Left lung (tissue), 10 donors: ENCODE measurements around the gene ACKR1. TPM values are rescaled to one million over a fixed set of nuclear protein-coding genes. Genes with fewer than 3 reads are reported as not detected.
A peak's percentile ranks its signal among the peaks of the same experiment; 100 is the strongest.

Source experiments
- ATAC-seq: fragments of 200-7000 bp; cut with Tn5 transposase; one replicate; pipeline ENCODE4 v1.9.1; 2020; ENCODE audit warnings: moderate library complexity
- DNase-seq, 4 donors: peaks; one replicate each; pipeline ENCODE4 v3.0.0-alpha.2; 2013 to 2020
- H3K27ac ChIP-seq, 2 donors: fragments of 200-600 bp; sonication (generic) in 1 of 2; one replicate each; pipeline versions ENCODE4 v1.5.0 to v1.8.0; 2020 to 2021
- H3K27me3 ChIP-seq, 2 donors: fragments of 200-600 bp; sonication (generic) in 1 of 2; one replicate each; pipeline versions ENCODE4 v1.5.0 to v1.8.0; 2020 to 2021
- H3K36me3 ChIP-seq, 2 donors: fragments of 200-600 bp; sonication (generic) in 1 of 2; one replicate each; pipeline versions ENCODE4 v1.5.0 to v1.8.0; 2020 to 2021
- H3K4me1 ChIP-seq, 2 donors: fragments of 200-600 bp; one replicate each; pipeline ENCODE4 v1.8.0; 2021
- H3K4me3 ChIP-seq, 2 donors: fragments of 200-600 bp; sonication (generic) in 1 of 2; one replicate each; pipeline versions ENCODE4 v1.5.0 to v1.8.0; 2020 to 2021; ENCODE audit warnings: mild to moderate bottlenecking in 1 of 2
- H3K9me3 ChIP-seq, 2 donors: fragments of 200-600 bp; sonication (generic) in 1 of 2; one replicate each; pipeline versions ENCODE4 v1.5.0 to v1.8.0; 2020 to 2021
- CTCF ChIP-seq, 2 donors: fragments of 200-600 bp; sonication (generic) in 1 of 2; IDR thresholded peaks; one replicate each; pipeline versions ENCODE4 v1.5.0 to v1.8.0; 2021; ENCODE audit warnings: antibody characterized with exemption in 2 of 2
- intact Hi-C, 2 donors: fragments of 100-400 bp; cut with DNase I; formaldehyde crosslinking; loops; one replicate each; pipeline versions ENCODE4 v1.11.2 to v1.14.2; 2022
- polyA plus RNA-seq, 6 donors: library from polyadenylated mRNA; unstranded; fragments of 120-200 nt; gene quantifications; one replicate each; pipeline ENCODE4 v1.2.1, GENCODE V29; 2013; ENCODE audit not compliant: insufficient read length in 6 of 6
- total RNA-seq, 2 donors: library from RNA; stranded (reverse); fragmentation: NEBNext Ultra II Directional; extraction: Animal tissue kit (Norgen Biotek cat#: 25700); gene quantifications; one replicate each; pipeline ENCODE4 v1.2.1, GENCODE V29; 2021
- donor health status: DM: no; HTN: yes; CAD: no.
- donor health status: DM: no; HTN: no; CAD: no.

The ACKR1 gene
- total and polyA plus RNA-seq, 8 donors = 3.6 to 65.3 (median 4.8) TPM

GRCh38 chr1:159205225-159205624, 550 bp downstream of the ACKR1 start:
- intact Hi-C loops = no loop called here
- no peak for TF ChIP-seq CTCF (IDR thresholded peaks at IDR 0.05)
- Histone ChIP-seq H3K27ac (no peak overlapping the region), H3K36me3 (no peaks in the 10 kb centered on the region), H3K27me3 (peaks cover 0 to 53% of the 10 kb centered on the region in 2 donors), H3K4me1 (peaks cover 0 to 2% of the 10 kb centered on the region in 2 donors), H3K9me3 (no peaks in the 10 kb centered on the region), H3K4me3 (peak overlapping the region in 1 of 2 donors; percentile 21)
- ATAC-seq (no peak), DNase-seq (no peak)

- no peaks in the 10 kb centered on the region for H3K36me3 ChIP-seq
- no peak for ATAC-seq
- intact Hi-C loops = no loop called here
- peak overlapping the region in 1 of 2 donors; percentile 21 for H3K4me3 ChIP-seq
- no peak for DNase-seq
- H3K27me3 ChIP-seq = peaks cover 0 to 54% of the 10 kb centered on the region in 2 donors
- peaks cover 0 to 3% of the 10 kb centered on the region in 2 donors for H3K4me1 ChIP-seq
- H3K27ac ChIP-seq = no peak overlapping the region
- no peaks in the 10 kb centered on the region for H3K9me3 ChIP-seq
- no peak for TF ChIP-seq CTCF (IDR thresholded peaks at IDR 0.05)
These were observed 1.4 kb downstream of the ACKR1 start for GRCh38 chr1:159206110-159206509.

GRCh38 chr1:159207080-159207479, 2.4 kb downstream of the ACKR1 start:
- no peak for DNase-seq
- H3K9me3 ChIP-seq = no peaks in the 10 kb centered on the region
- H3K4me3 ChIP-seq = no peak overlapping the region
- H3K4me1 ChIP-seq = peaks cover 0 to 8% of the 10 kb centered on the region in 2 donors
- no peak overlapping the region for H3K27ac ChIP-seq
- intact Hi-C loops = no loop called here
- ATAC-seq = no peak
- no peaks in the 10 kb centered on the region for H3K36me3 ChIP-seq
- TF ChIP-seq CTCF (IDR thresholded peaks at IDR 0.05) = no peak
- peaks cover 0 to 58% of the 10 kb centered on the region in 2 donors for H3K27me3 ChIP-seq

- Histone ChIP-seq H3K36me3 (no peaks in the 10 kb centered on the region), H3K9me3 (no peaks in the 10 kb centered on the region), H3K27ac (no peak overlapping the region), H3K27me3 (peaks cover 0 to 64% of the 10 kb centered on the region in 2 donors), H3K4me1 (peaks cover 0 to 8% of the 10 kb centered on the region in 2 donors), H3K4me3 (no peak overlapping the region)
- intact Hi-C loops = no loop called here
- ATAC-seq = no peak
- no peak for TF ChIP-seq CTCF (IDR thresholded peaks at IDR 0.05)
- DNase-seq = no peak
These were observed 3.1 kb downstream of the ACKR1 start for GRCh38 chr1:159207774-159208173.

- peaks cover 0 to 64% of the 10 kb centered on the region in 2 donors for H3K27me3 ChIP-seq
- no peak for TF ChIP-seq CTCF (IDR thresholded peaks at IDR 0.05)
- ATAC-seq (no peak), DNase-seq (no peak)
- intact Hi-C loops = no loop called here
- H3K9me3 ChIP-seq = no peaks in the 10 kb centered on the region
- H3K4me3 ChIP-seq = no peak overlapping the region
- no peaks in the 10 kb centered on the region for H3K36me3 ChIP-seq
- peaks cover 0 to 8% of the 10 kb centered on the region in 2 donors for H3K4me1 ChIP-seq
- H3K27ac ChIP-seq = no peak overlapping the region
These were observed 3.6 kb downstream of the ACKR1 start for GRCh38 chr1:159208175-159208825.
